ENCODE results near the gene CDH6. TPM values are rescaled to one million over a fixed set of nuclear protein-coding genes. Genes with fewer than 3 reads are reported as not detected.

The CDH6 gene
- polyA plus RNA-seq, 1 of the 3 experiments (the other 2 are of a cell fraction) = 1.1 TPM

- H3F3A ChIP-seq (replicated peaks; ENCODE audit: insufficient read depth) = peaks cover 8% of the 10 kb centered on the region
- no peak for DNase-seq
- H3K9ac ChIP-seq = no peak overlapping the region
- no peaks in the 10 kb centered on the region for H3K36me3 ChIP-seq (replicated peaks in 1 of 2; ENCODE audit: control insufficient read depth in 1 of 2, insufficient read depth in 2 of 2, low read length in 1 of 2)
- peaks cover 0 to 3% of the 10 kb centered on the region in 2 experiments; a peak in 1 of 4 replicates for H3K4me1 ChIP-seq (ENCODE audit: control insufficient read depth in 1 of 2, insufficient read depth in 2 of 2, low read depth in 1 of 2, low read length in 1 of 2)
- H4K20me1 ChIP-seq (ENCODE audit: insufficient read depth) = no peaks in the 10 kb centered on the region
- H3K9me3 ChIP-seq = no peaks in the 10 kb centered on the region
- H2AFZ ChIP-seq (ENCODE audit: low read depth) = no peak overlapping the region
- peak overlapping the region; percentile 43 to 63; a peak in 3 of 4 replicates for H3K4me3 ChIP-seq (ENCODE audit: low read depth in 2 of 2, low read length in 1 of 2)
- no peaks in the 10 kb centered on the region for H3K9me2 ChIP-seq
- H3K4me2 ChIP-seq = peak overlapping the region; percentile 84
- H3K79me2 ChIP-seq (ENCODE audit: insufficient read depth) = no peaks in the 10 kb centered on the region
- CTCF ChIA-PET = interaction anchor here (1.2 to 3.9 kb wide), 4 partner anchors 8 to 37 kb away, joined by 3 to 19 read pairs (median 4); no protein-coding TSS in a partner anchor
- 9% methylated on average over 4 of the region's 5 CpGs for WGBS (ENCODE audit: low lambda C conversion rate)
- TF ChIP-seq FOXJ3 (CRISPR knock-in tag; IDR thresholded peaks at IDR 0.05) (no peak), POLR2AphosphoS5 (IDR thresholded peaks at IDR 0.05; ENCODE audit: low read depth, low read length) (no peak), FOXM1 (IDR thresholded peaks at IDR 0.05; ENCODE audit: low read depth) (no peak), NRF1 (IDR thresholded peaks at IDR 0.05; ENCODE audit: low read depth, low read length) (no peak), RCOR1 (IDR thresholded peaks at IDR 0.05; ENCODE audit: low read length) (no peak), SMC3 (IDR thresholded peaks at IDR 0.05; ENCODE audit: low read depth, low read length) (no peak), NFIC (IDR thresholded peaks at IDR 0.05; ENCODE audit: borderline replicate concordance) (no peak), ELF1 (IDR thresholded peaks at IDR 0.05) (no peak), GABPA (IDR thresholded peaks at IDR 0.05; ENCODE audit: low read depth) (no peak), TEAD4 (IDR thresholded peaks at IDR 0.05; ENCODE audit: borderline replicate concordance, insufficient read depth) (no peak), MXI1 (IDR thresholded peaks at IDR 0.05; ENCODE audit: low read depth, low read length) (no peak), SIN3A (IDR thresholded peaks at IDR 0.05; ENCODE audit: borderline replicate concordance, low read depth, low read length) (no peak), YY1 (IDR thresholded peaks at IDR 0.05; ENCODE audit: low read depth) (no peak), EZH2phosphoT487 (IDR thresholded peaks at IDR 0.05; ENCODE audit: borderline replicate concordance, low read depth) (no peak), RFX5 (IDR thresholded peaks at IDR 0.05; ENCODE audit: low read length) (no peak), TAF1 (IDR thresholded peaks at IDR 0.05; ENCODE audit: borderline replicate concordance, low read depth, low read length) (no peak), IRF3 (IDR thresholded peaks at IDR 0.05; ENCODE audit: low read depth, low read length) (no peak)
- TF ChIP-seq, protein P1, sequence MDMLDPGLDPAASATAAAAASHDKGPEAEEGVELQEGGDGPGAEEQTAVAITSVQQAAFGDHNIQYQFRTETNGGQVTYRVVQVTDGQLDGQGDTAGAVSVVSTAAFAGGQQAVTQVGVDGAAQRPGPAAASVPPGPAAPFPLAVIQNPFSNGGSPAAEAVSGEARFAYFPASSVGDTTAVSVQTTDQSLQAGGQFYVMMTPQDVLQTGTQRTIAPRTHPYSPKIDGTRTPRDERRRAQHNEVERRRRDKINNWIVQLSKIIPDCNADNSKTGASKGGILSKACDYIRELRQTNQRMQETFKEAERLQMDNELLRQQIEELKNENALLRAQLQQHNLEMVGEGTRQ (IDR thresholded peaks at IDR 0.05; ENCODE audit: borderline replicate concordance, low read depth, low read length) = no peak
- peaks cover 39% of the 10 kb centered on the region for H3K27me3 ChIP-seq (ENCODE audit: insufficient read depth)
- POLR2A ChIA-PET = no interaction called here
- H3K27ac ChIP-seq (ENCODE audit: low read depth in 2 of 2, low read length in 1 of 2) = no peak overlapping the region
These were observed 1.5 kb downstream of the CDH6 start for GRCh38 chr5:31194892-31195555.
